ENCODE data around the gene CIAO3.

DNA sequence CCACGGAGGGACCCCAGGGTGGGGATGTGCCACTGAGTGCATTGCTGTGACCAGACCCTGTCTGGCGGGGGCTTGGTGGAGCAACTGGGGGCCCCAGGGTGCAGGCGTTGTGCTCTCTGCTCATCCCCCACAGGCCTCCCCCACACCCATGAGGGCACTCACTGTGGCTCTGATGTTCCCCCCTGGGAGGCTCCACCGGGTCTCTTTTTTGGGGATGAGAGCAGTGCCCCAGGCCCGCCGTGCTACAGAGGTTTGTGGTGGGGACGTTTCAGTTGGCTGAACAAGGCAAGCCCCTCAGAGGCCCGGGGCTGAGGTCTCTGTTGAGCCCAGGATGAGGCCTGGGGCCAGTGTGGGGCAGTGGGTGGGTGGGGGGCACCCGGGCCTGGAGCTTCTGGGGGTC, 17.1 kb downstream of the CIAO3 start:
- TF ChIP-seq POLR2AphosphoS5 (IDR thresholded peaks at IDR 0.05) (no peak), EP300 (IDR thresholded peaks at IDR 0.05) (no peak), POLR2A (IDR thresholded peaks at IDR 0.05; ENCODE audit: low read depth) (no peak)

All from esophagus muscularis mucosa (tissue), 3 donors.